ENCODE data around the gene BAHCC1.

DNA sequence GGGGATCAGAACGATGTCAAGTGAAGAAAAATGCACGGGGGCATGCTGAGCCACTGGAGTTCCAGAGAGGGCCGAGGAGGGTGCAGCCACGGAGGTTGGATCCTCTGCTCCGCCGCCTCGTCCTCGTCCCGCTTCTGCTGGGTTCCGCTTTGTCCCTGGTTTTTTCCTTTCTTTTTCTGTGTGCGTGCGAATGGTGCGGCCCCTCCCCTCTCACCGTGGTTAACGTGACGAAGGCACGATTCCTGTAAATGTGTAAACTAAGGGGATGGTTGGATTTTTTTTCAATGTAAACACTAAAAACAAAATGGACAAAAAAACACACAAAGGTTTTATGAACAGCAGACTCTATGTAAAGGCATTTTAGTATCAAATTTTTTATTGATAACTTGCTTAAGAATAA is 70.7 kb downstream of the BAHCC1 start:
- no peak for TF ChIP-seq EZH2 (IDR thresholded peaks at IDR 0.05; ENCODE audit: low read length, missing control alignments)
- TF ChIP-seq, protein P1, sequence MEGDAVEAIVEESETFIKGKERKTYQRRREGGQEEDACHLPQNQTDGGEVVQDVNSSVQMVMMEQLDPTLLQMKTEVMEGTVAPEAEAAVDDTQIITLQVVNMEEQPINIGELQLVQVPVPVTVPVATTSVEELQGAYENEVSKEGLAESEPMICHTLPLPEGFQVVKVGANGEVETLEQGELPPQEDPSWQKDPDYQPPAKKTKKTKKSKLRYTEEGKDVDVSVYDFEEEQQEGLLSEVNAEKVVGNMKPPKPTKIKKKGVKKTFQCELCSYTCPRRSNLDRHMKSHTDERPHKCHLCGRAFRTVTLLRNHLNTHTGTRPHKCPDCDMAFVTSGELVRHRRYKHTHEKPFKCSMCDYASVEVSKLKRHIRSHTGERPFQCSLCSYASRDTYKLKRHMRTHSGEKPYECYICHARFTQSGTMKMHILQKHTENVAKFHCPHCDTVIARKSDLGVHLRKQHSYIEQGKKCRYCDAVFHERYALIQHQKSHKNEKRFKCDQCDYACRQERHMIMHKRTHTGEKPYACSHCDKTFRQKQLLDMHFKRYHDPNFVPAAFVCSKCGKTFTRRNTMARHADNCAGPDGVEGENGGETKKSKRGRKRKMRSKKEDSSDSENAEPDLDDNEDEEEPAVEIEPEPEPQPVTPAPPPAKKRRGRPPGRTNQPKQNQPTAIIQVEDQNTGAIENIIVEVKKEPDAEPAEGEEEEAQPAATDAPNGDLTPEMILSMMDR (conservative IDR thresholded peaks at IDR 0.05 in 1 of 2, IDR thresholded peaks at IDR 0.05 in 1 of 2; ENCODE audit: low read depth in 1 of 2, low read length in 2 of 2) = no peak
